Breast epithelium (tissue), 4 donors: ENCODE results near the gene SDR42E2. TPM values are rescaled to one million over a fixed set of nuclear protein-coding genes. Genes with fewer than 3 reads are reported as not detected.
"Not testable (repeated sequence)": the region's sequence is repeated elsewhere in the genome, so short reads cannot be mapped to it uniquely, and the experiment has no call there.

Source experiments
- DNase-seq, 2 donors: peaks; one replicate each; pipeline ENCODE4 v3.0.0-alpha.2; 2019; ENCODE audit warnings: low spot score in 2 of 2
- H3K27ac ChIP-seq, 2 donors: fragments of 200-600 bp; sonication (generic) in 1 of 2; one replicate each; pipeline ENCODE4 v1.5.1; 2016 to 2019; ENCODE audit warnings: mild to moderate bottlenecking in 1 of 2
- H3K27me3 ChIP-seq, 2 donors: fragments of 200-600 bp; sonication (generic) in 1 of 2; one replicate each; pipeline versions ENCODE4 v1.5.1 to v1.6.0; 2017 to 2019; ENCODE audit warnings: control low read depth in 1 of 2, mild to moderate bottlenecking in 1 of 2
- H3K36me3 ChIP-seq: fragments of 200-600 bp; one replicate; pipeline ENCODE4 v1.5.1; 2019
- H3K4me1 ChIP-seq, 2 donors: fragments of 200-600 bp; sonication (generic); one replicate each; pipeline ENCODE4 v1.5.1; 2016 to 2019; ENCODE audit warnings: control low read depth in 1 of 2
- H3K4me3 ChIP-seq, 3 donors: fragments of 200-600 bp; sonication (generic); 1 replicate in 2 of 3; 2 replicates in 1 of 3; pipeline ENCODE4 v1.5.1; 2016 to 2019; ENCODE audit warnings: mild to moderate bottlenecking in 3 of 3, moderate library complexity in 2 of 3
- H3K9me3 ChIP-seq, 2 donors: fragments of 200-600 bp; sonication (generic) in 1 of 2; one replicate each; pipeline ENCODE4 v1.5.1; 2016 to 2019; ENCODE audit warnings: control low read depth in 1 of 2
- POLR2A ChIP-seq: fragments of 450-650 bp; IDR thresholded peaks from one replicate; pipeline ENCODE4 v1.6.1; 2016; ENCODE audit warnings: antibody characterized with exemption, mild to moderate bottlenecking, moderate library complexity
- POLR2AphosphoS5 ChIP-seq, 3 donors: sonication (generic); formaldehyde crosslinking; IDR thresholded peaks; one replicate each; pipeline ENCODE4 v1.6.1; 2017; ENCODE audit warnings: antibody characterized with exemption in 3 of 3
- intact Hi-C: fragments of 100-400 bp; cut with DNase I; formaldehyde crosslinking; loops from one replicate; pipeline ENCODE4 v1.15.1; 2023; ENCODE audit warnings: low total_unique reads
- total RNA-seq, 3 donors: library from RNA; depleted of rRNA; stranded (reverse); fragments of >200 nt; gene quantifications; one replicate each; pipeline ENCODE4 v1.1.0, GENCODE V29; 2016
- TF ChIP-seq, protein P1 (sequence below), 3 donors: fragments of 450-650 bp; IDR thresholded peaks; one replicate each; pipeline ENCODE4 v1.5.1; 2016 to 2017; ENCODE audit warnings: antibody characterized with exemption in 3 of 3, mild to moderate bottlenecking in 3 of 3, moderate library complexity in 3 of 3

The SDR42E2 gene
- total RNA-seq, 3 donors from 2014 or later: 0.16 TPM; not detected in 2

DNA sequence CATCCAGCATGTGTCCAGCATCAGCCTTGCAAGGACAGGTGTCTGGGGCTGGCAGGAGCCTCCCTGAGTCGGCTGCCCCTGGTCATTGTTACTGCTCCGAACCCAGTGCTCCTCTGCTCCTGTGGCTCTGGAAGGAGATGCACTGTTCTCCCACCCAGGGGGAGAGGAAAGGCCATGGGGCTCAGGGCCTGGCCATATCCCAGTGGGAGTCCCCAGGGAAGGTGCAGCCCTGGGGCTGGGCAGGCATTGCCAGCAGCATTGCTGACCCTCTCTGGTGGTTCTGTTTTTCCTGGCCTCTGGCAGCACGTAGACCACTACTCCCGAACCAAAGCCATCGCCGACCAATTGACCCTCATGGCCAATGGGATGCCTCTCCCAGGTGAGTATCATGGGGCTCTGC lies 9.6 kb downstream of the SDR42E2 start:
- no peak overlapping the region for H3K4me3 ChIP-seq
- intact Hi-C loops: no loop called here
- TF ChIP-seq POLR2A (no peak), POLR2AphosphoS5 (IDR thresholded peaks at IDR 0.05) (no peak)
- TF ChIP-seq, protein P1, sequence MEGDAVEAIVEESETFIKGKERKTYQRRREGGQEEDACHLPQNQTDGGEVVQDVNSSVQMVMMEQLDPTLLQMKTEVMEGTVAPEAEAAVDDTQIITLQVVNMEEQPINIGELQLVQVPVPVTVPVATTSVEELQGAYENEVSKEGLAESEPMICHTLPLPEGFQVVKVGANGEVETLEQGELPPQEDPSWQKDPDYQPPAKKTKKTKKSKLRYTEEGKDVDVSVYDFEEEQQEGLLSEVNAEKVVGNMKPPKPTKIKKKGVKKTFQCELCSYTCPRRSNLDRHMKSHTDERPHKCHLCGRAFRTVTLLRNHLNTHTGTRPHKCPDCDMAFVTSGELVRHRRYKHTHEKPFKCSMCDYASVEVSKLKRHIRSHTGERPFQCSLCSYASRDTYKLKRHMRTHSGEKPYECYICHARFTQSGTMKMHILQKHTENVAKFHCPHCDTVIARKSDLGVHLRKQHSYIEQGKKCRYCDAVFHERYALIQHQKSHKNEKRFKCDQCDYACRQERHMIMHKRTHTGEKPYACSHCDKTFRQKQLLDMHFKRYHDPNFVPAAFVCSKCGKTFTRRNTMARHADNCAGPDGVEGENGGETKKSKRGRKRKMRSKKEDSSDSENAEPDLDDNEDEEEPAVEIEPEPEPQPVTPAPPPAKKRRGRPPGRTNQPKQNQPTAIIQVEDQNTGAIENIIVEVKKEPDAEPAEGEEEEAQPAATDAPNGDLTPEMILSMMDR (IDR thresholded peaks at IDR 0.05): no peak
- no peaks in the 10 kb centered on the region for H3K9me3 ChIP-seq
- no peak for DNase-seq
- no peaks in the 10 kb centered on the region for H3K36me3 ChIP-seq
- H3K4me1 ChIP-seq: no peaks in the 10 kb centered on the region
- H3K27me3 ChIP-seq: no peaks in the 10 kb centered on the region
- no peak overlapping the region for H3K27ac ChIP-seq

DNA sequence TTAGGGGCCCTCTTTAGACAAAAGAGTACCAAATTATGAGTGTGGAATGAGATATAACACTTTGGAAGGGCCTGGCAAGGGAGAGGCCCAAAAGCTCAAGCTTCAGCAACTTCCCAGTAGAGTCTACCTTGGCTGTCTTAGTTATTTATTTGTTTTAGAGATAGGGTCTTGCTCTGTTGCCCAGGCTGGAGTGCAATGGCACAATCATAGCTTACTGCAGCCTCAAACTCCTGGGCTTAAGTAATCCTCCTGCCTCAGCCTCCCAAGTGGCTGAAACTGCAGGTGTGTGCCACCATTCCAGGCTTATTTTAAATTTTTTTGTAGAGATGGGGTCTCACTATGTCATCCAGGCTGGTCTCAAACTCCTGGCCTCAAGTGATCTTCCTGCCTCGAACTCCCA lies 10.3 kb downstream of the SDR42E2 start:
- not testable (repeated sequence) for H3K4me1 ChIP-seq

DNA sequence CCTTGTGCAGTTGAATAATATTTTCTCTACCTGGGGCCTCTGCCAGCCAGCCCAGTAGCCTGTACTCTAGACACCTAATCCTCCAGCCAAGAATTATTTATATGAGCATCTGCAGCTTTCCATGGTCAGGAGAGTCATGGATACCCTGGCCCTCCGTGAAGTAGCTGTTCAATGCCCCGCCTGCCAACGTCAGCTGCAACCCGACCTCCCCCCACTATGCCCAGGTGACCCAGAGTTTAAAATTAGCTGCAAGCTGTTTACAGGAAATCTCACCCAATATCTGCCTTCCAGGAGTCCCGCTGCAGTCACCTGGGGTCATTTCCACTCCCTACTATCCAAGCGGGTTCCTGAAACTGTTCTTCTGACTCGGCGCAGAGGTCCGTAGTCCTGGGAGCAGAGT lies 12.3 kb downstream of the SDR42E2 start:
- no peaks in the 10 kb centered on the region for H3K36me3 ChIP-seq
- no peak for DNase-seq
- H3K4me1 ChIP-seq: no peaks in the 10 kb centered on the region
- no peaks in the 10 kb centered on the region for H3K27me3 ChIP-seq
- TF ChIP-seq POLR2A (no peak), POLR2AphosphoS5 (IDR thresholded peaks at IDR 0.05) (no peak)
- TF ChIP-seq, protein P1 (IDR thresholded peaks at IDR 0.05): no peak
- H3K27ac ChIP-seq: no peak overlapping the region
- no peak overlapping the region for H3K4me3 ChIP-seq
- intact Hi-C loops: no loop called here
- no peaks in the 10 kb centered on the region for H3K9me3 ChIP-seq

More for the DNA sequence above, 10.3 kb downstream of the SDR42E2 start:
- H3K4me3 ChIP-seq, H3K27ac ChIP-seq, DNase-seq, H3K27me3 ChIP-seq, H3K36me3 ChIP-seq, H3K9me3 ChIP-seq, intact Hi-C loops: not testable (repeated sequence)

GRCh38 chr16:22177968-22178930 lies 15.9 kb downstream of the SDR42E2 start:
- H3K27ac ChIP-seq: no peak overlapping the region
- H3K36me3 ChIP-seq: no peaks in the 10 kb centered on the region
- no peak for DNase-seq
- no peaks in the 10 kb centered on the region for H3K27me3 ChIP-seq
- TF ChIP-seq POLR2A (no peak), POLR2AphosphoS5 (IDR thresholded peaks at IDR 0.05) (no peak)
- TF ChIP-seq, protein P1 (IDR thresholded peaks at IDR 0.05): no peak
- intact Hi-C loops: no loop called here
- no peaks in the 10 kb centered on the region for H3K4me1 ChIP-seq
- no peaks in the 10 kb centered on the region for H3K9me3 ChIP-seq
- no peak overlapping the region for H3K4me3 ChIP-seq

DNA sequence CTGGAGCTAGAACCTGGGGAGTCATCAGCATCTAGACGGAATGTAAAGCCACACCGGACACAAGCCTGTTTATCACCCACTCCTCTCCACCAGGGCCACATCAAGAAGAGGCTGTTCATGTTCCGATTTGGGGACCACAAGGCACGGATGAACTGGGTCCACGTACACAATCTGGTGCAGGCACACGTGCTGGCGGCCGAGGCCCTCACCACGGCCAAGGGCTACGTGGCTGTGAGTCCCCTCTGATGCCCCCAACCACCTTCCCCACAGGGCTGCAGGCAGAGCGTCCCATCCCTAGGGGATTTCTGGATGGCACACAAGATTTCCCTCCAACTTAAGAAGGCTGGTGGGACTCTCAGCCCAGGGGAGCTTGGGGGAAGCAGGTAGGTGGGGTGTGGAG lies 19.1 kb downstream of the SDR42E2 start:
- intact Hi-C loops: no loop called here
- no peak for DNase-seq
- Histone ChIP-seq H3K4me3 (no peak overlapping the region), H3K36me3 (no peaks in the 10 kb centered on the region), H3K27me3 (no peaks in the 10 kb centered on the region), H3K4me1 (no peaks in the 10 kb centered on the region), H3K9me3 (no peaks in the 10 kb centered on the region), H3K27ac (no peak overlapping the region)
- no peak for TF ChIP-seq POLR2AphosphoS5 (IDR thresholded peaks at IDR 0.05)
- TF ChIP-seq, protein P1 (IDR thresholded peaks at IDR 0.05): no peak
- TF ChIP-seq POLR2A: no peak
